Esophagus squamous epithelium (tissue), 5 donors: ENCODE results near the gene ARPC5. TPM values are rescaled to one million over a fixed set of nuclear protein-coding genes. Genes with fewer than 3 reads are reported as not detected.

Source experiments
- DNase-seq: peaks from one replicate; lab custom pipeline; 2025; lab: John Stamatoyannopoulos, UW
- H3K27ac ChIP-seq, 4 donors: fragments of 200-600 bp; sonication (generic); one replicate each; pipeline ENCODE4 v1.5.1; 2016 to 2019; ENCODE audit warnings: mild to moderate bottlenecking in 1 of 4
- H3K27me3 ChIP-seq, 4 donors: fragments of 200-600 bp; sonication (generic); 1 replicate in 3 of 4; 2 replicates in 1 of 4; pipeline versions ENCODE4 v1.5.1 to v1.6.0; 2017 to 2021; ENCODE audit warnings: antibody characterized with exemption in 1 of 4
- H3K36me3 ChIP-seq, 3 donors: fragments of 200-600 bp; sonication (generic); one replicate each; pipeline ENCODE4 v1.5.1; 2016 to 2019
- H3K4me1 ChIP-seq, 3 donors: fragments of 200-600 bp; sonication (generic); one replicate each; pipeline ENCODE4 v1.5.1; 2017 to 2019
- H3K4me3 ChIP-seq, 4 donors: fragments of 200-600 bp; sonication (generic); 1 replicate in 3 of 4; 2 replicates in 1 of 4; pipeline ENCODE4 v1.5.1; 2016 to 2019; ENCODE audit warnings: mild to moderate bottlenecking in 2 of 4, moderate library complexity in 1 of 4
- H3K9me3 ChIP-seq, 3 donors: fragments of 200-600 bp; sonication (generic); one replicate each; pipeline ENCODE4 v1.5.1; 2016 to 2019
- POLR2A ChIP-seq, 4 donors: fragments of 450-650 bp; IDR thresholded peaks; one replicate each; pipeline ENCODE4 v1.6.1; 2017; ENCODE audit warnings: antibody characterized with exemption in 4 of 4, mild to moderate bottlenecking in 4 of 4, moderate library complexity in 3 of 4
- WGBS, 2 donors: methylation state at CpG; one replicate each; pipeline ENCODE4 v1.1.5; 2018; 5-methylcytosine and 5-hydroxymethylcytosine counted together
- intact Hi-C: fragments of 100-400 bp; cut with DNase I; formaldehyde crosslinking; loops from one replicate; pipeline ENCODE4 v1.15.0; 2022
- total RNA-seq, 4 donors: library from RNA; depleted of rRNA; stranded (reverse); fragments of >200 nt; gene quantifications; one replicate each; pipeline ENCODE4 v1.1.0, GENCODE V29; 2016
- TF ChIP-seq, protein P1 (sequence below), 6 experiments: fragments of 450-650 bp in 4 of 6; fragments of 200-600 bp in 2 of 6; sonication (generic) in 2 of 6; IDR thresholded peaks; one replicate each; pipeline ENCODE4 v1.5.1; 2016 to 2019; ENCODE audit warnings: antibody characterized with exemption in 6 of 6, mild to moderate bottlenecking in 4 of 6, moderate library complexity in 4 of 6
- donor health status: DM: yes; HTN: yes; CAD: no.

The ARPC5 gene
- total RNA-seq, 4 donors from 2014 or later = 90.2 to 136 (median 102) TPM

DNA sequence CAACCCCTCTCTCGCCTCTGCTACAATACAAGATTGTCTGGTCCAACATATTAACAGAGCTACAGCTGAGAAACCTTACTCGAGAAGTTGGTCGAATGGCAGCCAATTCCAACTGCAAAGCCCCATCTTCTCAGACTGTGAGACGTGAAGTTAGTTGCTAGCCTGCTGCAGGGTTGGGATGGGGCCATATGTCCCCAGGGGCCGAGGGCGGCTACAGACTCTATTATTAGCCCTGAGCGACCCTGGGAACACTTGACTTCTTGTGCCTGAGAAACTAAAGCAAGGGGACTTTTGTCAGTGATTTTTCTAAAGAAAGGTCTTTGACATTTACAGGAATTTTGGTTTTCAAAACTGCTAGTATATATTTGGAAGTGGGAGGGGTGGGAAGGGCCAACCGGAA is 59.0 kb downstream of the ARPC5 start:
- H3K4me1 ChIP-seq = peaks cover 0 to 11% (median 0%) of the 10 kb centered on the region in 3 donors
- no peak for DNase-seq
- H3K4me3 ChIP-seq = no peak overlapping the region
- 66 to 76% methylated on average over 5 to 6 of the region's 8 CpGs for WGBS, 2 donors
- peak overlapping the region in 2 of 4 donors; percentile 14 to 36 for H3K27ac ChIP-seq
- intact Hi-C loops = no loop called here
- no peaks in the 10 kb centered on the region for H3K27me3 ChIP-seq
- no peaks in the 10 kb centered on the region for H3K9me3 ChIP-seq
- TF ChIP-seq, protein P1, sequence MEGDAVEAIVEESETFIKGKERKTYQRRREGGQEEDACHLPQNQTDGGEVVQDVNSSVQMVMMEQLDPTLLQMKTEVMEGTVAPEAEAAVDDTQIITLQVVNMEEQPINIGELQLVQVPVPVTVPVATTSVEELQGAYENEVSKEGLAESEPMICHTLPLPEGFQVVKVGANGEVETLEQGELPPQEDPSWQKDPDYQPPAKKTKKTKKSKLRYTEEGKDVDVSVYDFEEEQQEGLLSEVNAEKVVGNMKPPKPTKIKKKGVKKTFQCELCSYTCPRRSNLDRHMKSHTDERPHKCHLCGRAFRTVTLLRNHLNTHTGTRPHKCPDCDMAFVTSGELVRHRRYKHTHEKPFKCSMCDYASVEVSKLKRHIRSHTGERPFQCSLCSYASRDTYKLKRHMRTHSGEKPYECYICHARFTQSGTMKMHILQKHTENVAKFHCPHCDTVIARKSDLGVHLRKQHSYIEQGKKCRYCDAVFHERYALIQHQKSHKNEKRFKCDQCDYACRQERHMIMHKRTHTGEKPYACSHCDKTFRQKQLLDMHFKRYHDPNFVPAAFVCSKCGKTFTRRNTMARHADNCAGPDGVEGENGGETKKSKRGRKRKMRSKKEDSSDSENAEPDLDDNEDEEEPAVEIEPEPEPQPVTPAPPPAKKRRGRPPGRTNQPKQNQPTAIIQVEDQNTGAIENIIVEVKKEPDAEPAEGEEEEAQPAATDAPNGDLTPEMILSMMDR (IDR thresholded peaks at IDR 0.05) = no peak
- no peak for TF ChIP-seq POLR2A (IDR thresholded peaks at IDR 0.05)
- no peaks in the 10 kb centered on the region for H3K36me3 ChIP-seq

DNA sequence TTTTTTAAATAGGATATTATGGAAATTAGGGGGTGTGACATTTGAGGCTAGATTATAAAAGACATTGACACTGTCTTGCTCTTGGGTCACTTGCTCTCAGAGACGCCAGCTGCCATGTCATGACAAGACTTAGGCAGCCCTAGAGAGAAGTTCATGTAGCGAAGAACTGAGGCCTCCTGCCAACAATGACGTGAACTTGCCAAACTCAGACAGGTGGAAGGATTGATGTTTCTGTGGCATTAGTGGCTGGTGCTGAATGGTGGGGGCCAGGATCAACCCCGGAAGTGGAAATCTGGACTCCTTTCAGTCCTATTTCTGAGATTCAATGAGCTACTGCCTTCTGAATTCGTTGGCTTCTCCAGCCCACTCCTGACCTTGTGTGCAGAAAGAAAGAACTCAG is 60.0 kb downstream of the ARPC5 start:
- no peak overlapping the region for H3K27ac ChIP-seq
- H3K4me3 ChIP-seq = no peak overlapping the region
- intact Hi-C loops = no loop called here
- H3K4me1 ChIP-seq = peaks cover 0 to 10% (median 0%) of the 10 kb centered on the region in 3 donors
- DNase-seq = no peak
- no peaks in the 10 kb centered on the region for H3K36me3 ChIP-seq
- TF ChIP-seq, protein P1 (IDR thresholded peaks at IDR 0.05) = no peak
- no peak for TF ChIP-seq POLR2A (IDR thresholded peaks at IDR 0.05)
- no peaks in the 10 kb centered on the region for H3K9me3 ChIP-seq
- 43 to 67% methylated on average over 5 of the region's 5 CpGs for WGBS, 2 donors
- H3K27me3 ChIP-seq = no peaks in the 10 kb centered on the region

DNA sequence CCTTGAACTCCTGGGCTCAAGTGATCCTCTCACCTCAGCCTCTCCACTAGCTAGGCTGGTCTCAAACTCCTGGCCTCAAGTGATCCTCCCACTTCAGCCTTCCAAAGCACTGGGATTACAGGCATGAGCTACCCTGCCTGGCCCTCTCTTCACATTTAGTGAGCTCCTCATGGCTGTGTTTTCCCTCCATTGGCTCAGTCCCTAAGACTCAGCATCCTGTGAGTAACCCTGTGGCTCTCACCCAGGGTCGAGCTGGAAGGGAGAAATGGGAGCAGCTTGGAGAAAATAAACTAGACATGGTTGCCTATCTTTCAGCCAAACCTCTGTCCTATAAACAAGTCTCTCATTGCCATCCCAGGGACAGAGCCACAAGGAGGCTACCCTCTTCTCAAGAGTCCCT is 62.9 kb downstream of the ARPC5 start:
- no peak for DNase-seq
- no peaks in the 10 kb centered on the region for H3K27me3 ChIP-seq
- intact Hi-C loops = no loop called here
- no peak for TF ChIP-seq POLR2A (IDR thresholded peaks at IDR 0.05)
- TF ChIP-seq, protein P1 (IDR thresholded peaks at IDR 0.05) = no peak
- no peak overlapping the region for H3K4me3 ChIP-seq
- 60% methylated on average over 1 of the region's 1 CpG; no CpG with 5 or more reads in 1 of the 2 donors for WGBS, 2 donors
- H3K27ac ChIP-seq = no peak overlapping the region
- no peaks in the 10 kb centered on the region for H3K36me3 ChIP-seq
- H3K9me3 ChIP-seq = no peaks in the 10 kb centered on the region
- H3K4me1 ChIP-seq = peaks cover 0 to 10% (median 0%) of the 10 kb centered on the region in 3 donors

DNA sequence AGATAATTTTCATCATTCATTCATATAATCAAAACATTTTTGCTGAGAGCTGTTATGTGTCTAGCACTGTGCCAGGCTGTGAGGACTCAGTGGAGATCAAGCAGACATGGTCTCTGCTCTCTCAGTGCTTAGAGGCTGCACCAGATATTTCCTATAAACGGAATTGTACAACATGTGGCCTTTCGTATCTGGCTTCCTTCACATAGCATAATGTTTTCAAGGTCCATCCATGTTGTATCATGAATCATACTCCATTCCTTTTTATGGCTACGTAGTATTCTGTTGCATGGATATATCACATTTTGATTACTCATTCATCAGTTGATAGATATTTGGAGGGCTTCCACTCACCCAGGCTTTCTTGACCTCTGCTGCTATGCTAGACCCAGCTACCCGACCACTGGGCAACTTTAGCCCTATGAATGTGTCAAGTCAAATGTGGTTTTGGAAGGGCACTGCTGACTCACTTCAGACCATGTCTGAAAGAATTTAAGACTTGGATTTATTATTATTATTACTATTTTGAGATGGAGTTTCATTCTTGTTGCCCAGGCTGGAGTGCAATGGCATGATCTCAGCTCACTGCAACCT is 63.8 kb downstream of the ARPC5 start:
- TF ChIP-seq POLR2A (IDR thresholded peaks at IDR 0.05) = no peak
- no peaks in the 10 kb centered on the region for H3K27me3 ChIP-seq
- H3K27ac ChIP-seq = no peak overlapping the region
- no peak for DNase-seq
- H3K4me3 ChIP-seq = no peak overlapping the region
- H3K4me1 ChIP-seq = peaks cover 0 to 18% (median 4%) of the 10 kb centered on the region in 3 donors
- no peaks in the 10 kb centered on the region for H3K36me3 ChIP-seq
- intact Hi-C loops = no loop called here
- WGBS, 2 donors = 82 to 90% methylated on average over 4 of the region's 4 CpGs
- H3K9me3 ChIP-seq = no peaks in the 10 kb centered on the region

Other genes with a start within 250 kb of the ARPC5 start
- gene NMNAT2, start 217.4 kb downstream of the ARPC5 start, total RNA-seq = 1 to 10 TPM in 1 of 4 donors, under 1 TPM in 2, not detected in 1; 0.18 to 1.1 (median 0.26) TPM
- gene SMG7, start 163.3 kb downstream of the ARPC5 start, total RNA-seq = 10 to 100 TPM; 15.8 to 46.5 (median 35.3) TPM
- 10 to 100 TPM in 3 of 4 donors, 1 to 10 TPM in 1; 8.1 to 23.1 (median 14.3) TPM for gene NCF2, start 45.3 kb downstream of the ARPC5 start, total RNA-seq
- not detected for gene APOBEC4, start 17.5 kb upstream of the ARPC5 start, total RNA-seq
- 10 to 100 TPM in 1 of 4 donors, 1 to 10 TPM in 3; 2.3 to 16.0 (median 5.7) TPM for gene RGL1, start 169.3 kb upstream of the ARPC5 start, total RNA-seq